ENCODE results near the gene PCDH9.

Gene PCDH9

DNA sequence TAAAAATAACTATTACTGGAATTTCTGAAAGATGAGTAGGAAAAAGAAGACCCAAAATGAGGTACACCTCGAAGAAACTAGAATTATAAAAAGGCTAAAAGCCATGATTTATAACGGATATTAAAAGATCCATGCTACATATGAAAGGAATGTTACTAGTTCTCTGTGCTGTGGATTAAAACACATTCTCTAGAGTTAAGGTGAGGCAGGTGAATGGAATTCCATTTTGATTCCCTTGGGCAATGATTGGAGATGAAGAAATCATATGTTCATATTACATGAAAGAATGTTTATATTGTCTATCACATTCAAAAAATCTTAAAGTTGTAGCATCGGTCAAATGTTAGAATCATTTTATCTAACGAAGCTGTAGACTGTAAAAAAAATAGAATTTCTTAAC, 783.7 kb downstream of the PCDH9 start:
- Histone ChIP-seq H4K20me1 (ENCODE audit: insufficient read depth) (no peaks in the 10 kb centered on the region), H3K4me2 (no peak overlapping the region), H2AFZ (ENCODE audit: low read depth) (no peak overlapping the region), H3K4me3 (IDR thresholded peaks at IDR 0.05; ENCODE audit: insufficient read depth, low read depth, low read length) (no peak overlapping the region), H3K27me3 (ENCODE audit: insufficient read depth, low read depth) (no peaks in the 10 kb centered on the region), H3K79me2 (ENCODE audit: insufficient read depth, low read depth) (no peaks in the 10 kb centered on the region), H3K9ac (no peak overlapping the region), H3K4me1 (ENCODE audit: low read depth, poor library complexity, severe bottlenecking) (no peaks in the 10 kb centered on the region), H3K36me3 (ENCODE audit: insufficient read depth) (no peaks in the 10 kb centered on the region), H3K27ac (no peak overlapping the region)
- TF ChIP-seq, protein P1, sequence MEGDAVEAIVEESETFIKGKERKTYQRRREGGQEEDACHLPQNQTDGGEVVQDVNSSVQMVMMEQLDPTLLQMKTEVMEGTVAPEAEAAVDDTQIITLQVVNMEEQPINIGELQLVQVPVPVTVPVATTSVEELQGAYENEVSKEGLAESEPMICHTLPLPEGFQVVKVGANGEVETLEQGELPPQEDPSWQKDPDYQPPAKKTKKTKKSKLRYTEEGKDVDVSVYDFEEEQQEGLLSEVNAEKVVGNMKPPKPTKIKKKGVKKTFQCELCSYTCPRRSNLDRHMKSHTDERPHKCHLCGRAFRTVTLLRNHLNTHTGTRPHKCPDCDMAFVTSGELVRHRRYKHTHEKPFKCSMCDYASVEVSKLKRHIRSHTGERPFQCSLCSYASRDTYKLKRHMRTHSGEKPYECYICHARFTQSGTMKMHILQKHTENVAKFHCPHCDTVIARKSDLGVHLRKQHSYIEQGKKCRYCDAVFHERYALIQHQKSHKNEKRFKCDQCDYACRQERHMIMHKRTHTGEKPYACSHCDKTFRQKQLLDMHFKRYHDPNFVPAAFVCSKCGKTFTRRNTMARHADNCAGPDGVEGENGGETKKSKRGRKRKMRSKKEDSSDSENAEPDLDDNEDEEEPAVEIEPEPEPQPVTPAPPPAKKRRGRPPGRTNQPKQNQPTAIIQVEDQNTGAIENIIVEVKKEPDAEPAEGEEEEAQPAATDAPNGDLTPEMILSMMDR (conservative IDR thresholded peaks at IDR 0.05; ENCODE audit: low read depth, low read length), result no peak

- H3K4me2 ChIP-seq, result no peak overlapping the region
- H3K4me1 ChIP-seq (ENCODE audit: low read depth, poor library complexity, severe bottlenecking), result no peaks in the 10 kb centered on the region
- no peaks in the 10 kb centered on the region for H4K20me1 ChIP-seq (ENCODE audit: insufficient read depth)
- TF ChIP-seq, protein P1 (conservative IDR thresholded peaks at IDR 0.05; ENCODE audit: low read depth, low read length), result no peak
- H3K36me3 ChIP-seq (ENCODE audit: insufficient read depth), result no peaks in the 10 kb centered on the region
- H3K27me3 ChIP-seq (ENCODE audit: insufficient read depth, low read depth), result no peaks in the 10 kb centered on the region
- H3K4me3 ChIP-seq (IDR thresholded peaks at IDR 0.05; ENCODE audit: insufficient read depth, low read depth, low read length), result no peak overlapping the region
- H3K27ac ChIP-seq, result no peak overlapping the region
- no peaks in the 10 kb centered on the region for H3K79me2 ChIP-seq (ENCODE audit: insufficient read depth, low read depth)
- H3K9ac ChIP-seq, result no peak overlapping the region
- H2AFZ ChIP-seq (ENCODE audit: low read depth), result no peak overlapping the region
Observed at GRCh38 chr13:66443926-66444325, 786.2 kb downstream of the PCDH9 start.

GRCh38 chr13:66440938-66441337, 789.2 kb downstream of the PCDH9 start:
- Histone ChIP-seq H3K4me3 (IDR thresholded peaks at IDR 0.05; ENCODE audit: insufficient read depth, low read depth, low read length) (no peak overlapping the region), H3K9ac (no peak overlapping the region), H3K27me3 (ENCODE audit: insufficient read depth, low read depth) (no peaks in the 10 kb centered on the region), H4K20me1 (ENCODE audit: insufficient read depth) (no peaks in the 10 kb centered on the region), H3K79me2 (ENCODE audit: insufficient read depth, low read depth) (no peaks in the 10 kb centered on the region), H3K27ac (no peak overlapping the region), H2AFZ (ENCODE audit: low read depth) (no peak overlapping the region), H3K4me2 (no peak overlapping the region), H3K4me1 (ENCODE audit: low read depth, poor library complexity, severe bottlenecking) (no peaks in the 10 kb centered on the region), H3K36me3 (ENCODE audit: insufficient read depth) (no peaks in the 10 kb centered on the region)
- TF ChIP-seq, protein P1 (conservative IDR thresholded peaks at IDR 0.05; ENCODE audit: low read depth, low read length), result no peak

GRCh38 chr13:66430728-66431127, 799.4 kb downstream of the PCDH9 start:
- Histone ChIP-seq H3K4me1 (ENCODE audit: low read depth, poor library complexity, severe bottlenecking) (no peaks in the 10 kb centered on the region), H4K20me1 (ENCODE audit: insufficient read depth) (no peaks in the 10 kb centered on the region), H2AFZ (ENCODE audit: low read depth) (no peak overlapping the region)

More at GRCh38 chr13:66430728-66431127, 799.4 kb downstream of the PCDH9 start:
- Histone ChIP-seq H3K9ac (no peak overlapping the region), H3K79me2 (ENCODE audit: insufficient read depth, low read depth) (no peaks in the 10 kb centered on the region), H3K36me3 (ENCODE audit: insufficient read depth) (no peaks in the 10 kb centered on the region), H3K4me2 (no peak overlapping the region), H3K4me3 (IDR thresholded peaks at IDR 0.05; ENCODE audit: insufficient read depth, low read depth, low read length) (no peak overlapping the region), H3K27me3 (ENCODE audit: insufficient read depth, low read depth) (no peaks in the 10 kb centered on the region), H3K27ac (no peak overlapping the region)
- TF ChIP-seq, protein P1 (conservative IDR thresholded peaks at IDR 0.05; ENCODE audit: low read depth, low read length), result no peak

All from KMS-11 (cell line).